Osteoblast (primary cell): ENCODE measurements around the gene NFE2L2. TPM values are rescaled to one million over a fixed set of nuclear protein-coding genes. Genes with fewer than 3 reads are reported as not detected.
A peak's percentile ranks its signal among the peaks of the same experiment; 100 is the strongest.

ENCODE experiments used
- DNase-seq: peaks from one replicate; pipeline ENCODE4 v3.0.0; 2011; ENCODE audit warnings: low spot score, mixed read lengths; ENCODE audit not compliant: insufficient read length; ENCODE audit errors: missing footprints
- H2AFZ ChIP-seq: 2 replicates; pipeline ENCODE4 v1.6.0; 2011; ENCODE audit warnings: mild to moderate bottlenecking, low read length
- H3K27ac ChIP-seq: 2 replicates; pipeline ENCODE4 v1.5.1; 2011; ENCODE audit warnings: mild to moderate bottlenecking, low read depth, low read length, moderate library complexity
- H3K27me3 ChIP-seq: 2 replicates; pipeline ENCODE4 v1.6.0; 2012; ENCODE audit warnings: mild to moderate bottlenecking, control low read depth, inconsistent platforms, low read length, moderate library complexity; ENCODE audit not compliant: insufficient read depth
- H3K36me3 ChIP-seq: 2 replicates; pipeline ENCODE4 v1.5.1; 2011; ENCODE audit warnings: mild to moderate bottlenecking, low read length, control low read depth, moderate library complexity; ENCODE audit not compliant: insufficient read depth
- H3K4me1 ChIP-seq: 2 replicates; pipeline ENCODE4 v1.5.1; 2011; ENCODE audit warnings: mild to moderate bottlenecking, low read length, control low read depth, moderate library complexity; ENCODE audit not compliant: insufficient read depth
- H3K4me2 ChIP-seq: 2 replicates; pipeline ENCODE4 v1.6.0; 2011; ENCODE audit warnings: mild to moderate bottlenecking, low read length; ENCODE audit not compliant: insufficient read depth
- H3K4me3 ChIP-seq: fragments of 200-600 bp; sonication (generic); 3 replicates; pipeline ENCODE4 v1.5.1; 2012; ENCODE audit warnings: mild to moderate bottlenecking, low read length, inconsistent platforms; ENCODE audit not compliant: insufficient read depth
- H3K79me2 ChIP-seq: 2 replicates; pipeline ENCODE4 v1.6.0; 2012; ENCODE audit warnings: mild to moderate bottlenecking, low read length, control low read depth, inconsistent platforms; ENCODE audit not compliant: insufficient read depth
- H3K9me3 ChIP-seq: 2 replicates; pipeline ENCODE4 v1.5.1; 2011; ENCODE audit warnings: low read depth, low read length, control low read depth
- H4K20me1 ChIP-seq: 2 replicates; pipeline ENCODE4 v1.6.0; 2012; ENCODE audit warnings: mild to moderate bottlenecking, low read length, control low read depth; ENCODE audit not compliant: insufficient read depth
- total RNA-seq: library from RNA; depleted of rRNA; stranded (reverse); fragments of >200 nt; gene quantifications from 2 replicates; pipeline ENCODE4 v1.2.3, GENCODE V29; 2012
- TF ChIP-seq, protein P1 (sequence below): IDR thresholded peaks from 2 replicates; pipeline ENCODE4 v1.5.1; 2011; ENCODE audit warnings: mild to moderate bottlenecking, low read depth, low read length, moderate library complexity; ENCODE audit errors: extremely low read depth

NFE2L2 gene
- total RNA-seq, 1 donor: 91.9 TPM

DNA sequence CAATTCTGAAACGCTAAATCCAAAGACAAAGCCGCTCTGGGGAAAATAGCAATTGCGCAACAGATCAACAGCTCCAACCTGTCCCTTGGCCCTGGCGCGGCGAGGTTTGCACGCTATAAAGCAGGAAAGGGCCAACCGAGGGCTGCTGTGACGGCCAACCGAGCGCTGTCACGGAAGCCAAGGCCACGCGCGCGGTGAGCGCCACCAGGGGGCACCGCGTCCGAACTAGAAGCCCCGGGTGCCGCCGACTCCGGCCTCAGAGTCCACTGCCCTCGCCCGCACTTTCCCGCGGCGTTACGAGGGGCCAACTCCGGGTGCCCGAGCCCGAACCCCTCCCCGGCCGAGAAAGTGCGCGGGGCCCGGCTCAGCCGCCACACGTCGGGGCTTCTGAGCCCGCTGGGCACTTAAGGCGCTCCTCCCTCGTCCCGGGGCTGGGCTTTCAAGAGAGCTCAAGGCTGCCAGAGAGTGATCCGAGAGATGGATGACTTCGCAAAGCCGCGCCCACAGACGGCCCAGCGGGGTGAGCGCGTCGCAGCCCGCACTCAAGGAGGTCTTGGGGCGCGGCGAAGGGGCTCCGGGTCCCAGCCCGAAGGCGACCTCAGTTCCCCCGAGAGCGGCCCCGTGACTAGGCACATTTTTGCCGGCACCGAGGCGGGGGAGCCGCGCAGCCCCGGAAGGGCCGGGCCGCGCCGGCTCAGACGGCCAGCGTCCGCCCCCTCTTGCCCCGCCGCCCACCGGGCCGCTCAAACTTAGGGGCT is 897 bp downstream of the NFE2L2 start:
- Histone ChIP-seq H4K20me1 (peaks cover 31% of the 10 kb centered on the region), H3K27me3 (no peaks in the 10 kb centered on the region), H3K27ac (peak overlapping the region; percentile 93), H3K4me1 (peaks cover 36% of the 10 kb centered on the region), H3K36me3 (no peaks in the 10 kb centered on the region), H3K9me3 (no peaks in the 10 kb centered on the region), H2AFZ (peak overlapping the region; percentile 30), H3K4me2 (peak overlapping the region; percentile 68), H3K79me2 (peaks cover 51% of the 10 kb centered on the region), H3K4me3 (peak overlapping the region; percentile 88)
- DNase-seq: peak; percentile 95
- TF ChIP-seq, protein P1, sequence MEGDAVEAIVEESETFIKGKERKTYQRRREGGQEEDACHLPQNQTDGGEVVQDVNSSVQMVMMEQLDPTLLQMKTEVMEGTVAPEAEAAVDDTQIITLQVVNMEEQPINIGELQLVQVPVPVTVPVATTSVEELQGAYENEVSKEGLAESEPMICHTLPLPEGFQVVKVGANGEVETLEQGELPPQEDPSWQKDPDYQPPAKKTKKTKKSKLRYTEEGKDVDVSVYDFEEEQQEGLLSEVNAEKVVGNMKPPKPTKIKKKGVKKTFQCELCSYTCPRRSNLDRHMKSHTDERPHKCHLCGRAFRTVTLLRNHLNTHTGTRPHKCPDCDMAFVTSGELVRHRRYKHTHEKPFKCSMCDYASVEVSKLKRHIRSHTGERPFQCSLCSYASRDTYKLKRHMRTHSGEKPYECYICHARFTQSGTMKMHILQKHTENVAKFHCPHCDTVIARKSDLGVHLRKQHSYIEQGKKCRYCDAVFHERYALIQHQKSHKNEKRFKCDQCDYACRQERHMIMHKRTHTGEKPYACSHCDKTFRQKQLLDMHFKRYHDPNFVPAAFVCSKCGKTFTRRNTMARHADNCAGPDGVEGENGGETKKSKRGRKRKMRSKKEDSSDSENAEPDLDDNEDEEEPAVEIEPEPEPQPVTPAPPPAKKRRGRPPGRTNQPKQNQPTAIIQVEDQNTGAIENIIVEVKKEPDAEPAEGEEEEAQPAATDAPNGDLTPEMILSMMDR: peak; percentile 78

GRCh38 chr2:177262958-177263450 is 1.5 kb downstream of the NFE2L2 start:
- Histone ChIP-seq H3K27me3 (no peaks in the 10 kb centered on the region), H3K4me2 (peak overlapping the region; percentile 68), H3K4me3 (peak overlapping the region; percentile 88), H3K9me3 (no peaks in the 10 kb centered on the region), H2AFZ (no peak overlapping the region), H3K4me1 (peaks cover 36% of the 10 kb centered on the region), H3K27ac (peak overlapping the region; percentile 93), H4K20me1 (peaks cover 37% of the 10 kb centered on the region), H3K79me2 (peaks cover 58% of the 10 kb centered on the region), H3K36me3 (peaks cover 3% of the 10 kb centered on the region)
- TF ChIP-seq, protein P1: no peak
- DNase-seq: no peak

- no peak overlapping the region for H2AFZ ChIP-seq
- peaks cover 46% of the 10 kb centered on the region for H4K20me1 ChIP-seq
- H3K9me3 ChIP-seq: no peaks in the 10 kb centered on the region
- no peak for DNase-seq
- H3K4me1 ChIP-seq: peaks cover 40% of the 10 kb centered on the region
- no peaks in the 10 kb centered on the region for H3K27me3 ChIP-seq
- H3K4me3 ChIP-seq: peak overlapping the region; percentile 88
- peaks cover 67% of the 10 kb centered on the region for H3K79me2 ChIP-seq
- H3K27ac ChIP-seq: peak overlapping the region; percentile 93
- H3K4me2 ChIP-seq: peak overlapping the region; percentile 68
- peaks cover 3% of the 10 kb centered on the region for H3K36me3 ChIP-seq
- TF ChIP-seq, protein P1: no peak
Measured at GRCh38 chr2:177262092-177262491, 2.4 kb downstream of the NFE2L2 start.
